ENCODE measurements around the gene HOXB3. TPM values are rescaled to one million over a fixed set of nuclear protein-coding genes. Genes with fewer than 3 reads are reported as not detected.

HOXB3 gene
- total and polyA plus RNA-seq, 12 donors = 0.24 to 5.9 (median 1.1) TPM

DNA sequence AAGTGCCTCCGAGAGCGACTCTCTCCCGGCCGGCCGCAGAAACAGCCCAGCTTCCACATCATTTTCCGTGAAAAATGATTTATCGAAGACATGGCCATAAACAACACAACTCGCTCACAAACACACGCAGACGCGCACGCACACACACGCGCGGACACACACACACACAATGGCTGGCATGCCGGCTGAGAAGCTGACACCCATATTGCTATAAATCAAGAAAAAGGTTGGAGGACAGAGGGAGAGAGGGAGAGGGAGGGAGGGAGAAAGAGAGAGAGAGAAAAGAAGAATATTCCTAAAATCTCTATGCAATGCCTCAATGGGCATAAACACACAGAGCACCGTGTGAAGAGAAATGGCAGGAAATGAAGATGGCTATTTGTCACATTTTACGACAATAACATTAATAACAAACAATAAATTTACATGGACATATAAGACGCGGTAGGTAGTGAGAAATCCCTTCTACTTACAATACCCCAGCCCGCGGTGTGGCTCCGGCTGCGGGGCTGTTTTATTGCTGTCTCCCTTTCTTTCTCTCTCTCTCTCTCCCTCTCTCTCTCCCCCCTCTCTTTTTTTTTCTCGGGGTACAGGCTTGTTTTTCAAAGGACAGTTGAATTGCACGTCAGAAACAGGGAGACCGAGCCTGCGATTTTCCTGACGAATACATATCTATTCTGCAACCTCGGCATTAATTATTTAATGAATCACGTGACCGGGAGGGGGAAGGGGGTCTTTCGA, 21.4 kb downstream of the HOXB3 start:
- H3K9me3 ChIP-seq = no peaks in the 10 kb centered on the region
- peak overlapping the region in 2 of 10 donors; percentile 10 to 18 for H3K4me3 ChIP-seq
- H3K4me1 ChIP-seq = peaks cover 0 to 20% (median 4%) of the 10 kb centered on the region in 9 donors
- intact Hi-C loops (cut with DNase I) = loop anchor here in 1 of 10 donors (2.0 kb wide), 1 partner anchor 20 kb away; no protein-coding TSS in a partner anchor
- peak overlapping the region in 3 of 10 donors; percentile 0 to 79 (median 65) for H3K27ac ChIP-seq
- no peak for DNase-seq
- 11 to 17% methylated on average over 33 of the region's 33 CpGs for WGBS, 2 donors
- H3K27me3 ChIP-seq = peaks cover 38 to 100% (median 100%) of the 10 kb centered on the region in 7 donors
- no peak for TF ChIP-seq CTCF (IDR thresholded peaks at IDR 0.05)
- no peaks in the 10 kb centered on the region for H3K36me3 ChIP-seq
- ATAC-seq = no peak

GRCh38 chr17:48567646-48568354, 22.2 kb downstream of the HOXB3 start:
- intact Hi-C loops (cut with DNase I) = loop anchor here in 1 of 10 donors (2.0 kb wide), 1 partner anchor 19 kb away; no protein-coding TSS in a partner anchor
- H3K4me3 ChIP-seq = no peak overlapping the region

GRCh38 chr17:48567209-48567608, 22.8 kb downstream of the HOXB3 start:
- 44 to 50% methylated on average over 6 of the region's 6 CpGs for WGBS, 2 donors

More at GRCh38 chr17:48567646-48568354, 22.2 kb downstream of the HOXB3 start:
- no peak for TF ChIP-seq CTCF (IDR thresholded peaks at IDR 0.05)
- H3K27ac ChIP-seq = peak overlapping the region in 4 of 10 donors; percentile 26 to 79 (median 58)
- no peak for ATAC-seq
- no peak for DNase-seq
- 21 to 39% methylated on average over 2 of the region's 2 CpGs for WGBS, 2 donors
- H3K27me3 ChIP-seq = peaks cover 34 to 100% (median 100%) of the 10 kb centered on the region in 7 donors
- H3K36me3 ChIP-seq = no peaks in the 10 kb centered on the region
- H3K4me1 ChIP-seq = peaks cover 0 to 20% (median 4%) of the 10 kb centered on the region in 9 donors
- no peaks in the 10 kb centered on the region for H3K9me3 ChIP-seq

More at GRCh38 chr17:48567209-48567608, 22.8 kb downstream of the HOXB3 start:
- TF ChIP-seq CTCF (IDR thresholded peaks at IDR 0.05) = no peak
- ATAC-seq = no peak
- DNase-seq = no peak
- H3K27me3 ChIP-seq = peaks cover 30 to 100% (median 100%) of the 10 kb centered on the region in 7 donors
- H3K36me3 ChIP-seq = no peaks in the 10 kb centered on the region
- peaks cover 0 to 20% (median 4%) of the 10 kb centered on the region in 9 donors for H3K4me1 ChIP-seq
- intact Hi-C loops (cut with DNase I) = no loop called here
- no peaks in the 10 kb centered on the region for H3K9me3 ChIP-seq
- H3K4me3 ChIP-seq = no peak overlapping the region
- H3K27ac ChIP-seq = peak overlapping the region in 4 of 10 donors; percentile 26 to 79 (median 58)

All from heart right ventricle (tissue), 16 donors.